Right renal cortex interstitium (tissue), 3 donors: Measurements from ENCODE around the gene OBI1. TPM values are rescaled to one million over a fixed set of nuclear protein-coding genes. Genes with fewer than 3 reads are reported as not detected.
"Not testable (repeated sequence)": the region's sequence is repeated elsewhere in the genome, so short reads cannot be mapped to it uniquely, and the experiment has no call there.

Experiments used
- DNase-seq, 3 donors: peaks; one replicate each; pipeline ENCODE4 v3.0.0-alpha.2; 2013; ENCODE audit warnings: low read depth in 3 of 3, low spot score in 2 of 3
- polyA plus RNA-seq, 3 donors: library from polyadenylated mRNA; unstranded; fragments of 120-200 nt; gene quantifications; one replicate each; pipeline ENCODE4 v1.2.1, GENCODE V29; 2013; ENCODE audit not compliant: insufficient read length in 3 of 3

OBI1 gene
- polyA plus RNA-seq, 3 donors: 24.9 to 27.2 (median 27.1) TPM

GRCh38 chr13:78650717-78651083 lies 8.3 kb downstream of the OBI1 start:
- DNase-seq: no peak

- DNase-seq: no peak
Observed at GRCh38 chr13:78649997-78650716, 8.8 kb downstream of the OBI1 start.

- not testable (repeated sequence) for DNase-seq
Observed at GRCh38 chr13:78647109-78647678, 11.8 kb downstream of the OBI1 start.

- DNase-seq: no peak
Observed at GRCh38 chr13:78638216-78638615, 20.7 kb downstream of the OBI1 start.

- no peak for DNase-seq
Observed at GRCh38 chr13:78636495-78636894, 22.5 kb downstream of the OBI1 start.

- no peak for DNase-seq
Observed at GRCh38 chr13:78632996-78633395, 26.0 kb downstream of the OBI1 start.

DNA sequence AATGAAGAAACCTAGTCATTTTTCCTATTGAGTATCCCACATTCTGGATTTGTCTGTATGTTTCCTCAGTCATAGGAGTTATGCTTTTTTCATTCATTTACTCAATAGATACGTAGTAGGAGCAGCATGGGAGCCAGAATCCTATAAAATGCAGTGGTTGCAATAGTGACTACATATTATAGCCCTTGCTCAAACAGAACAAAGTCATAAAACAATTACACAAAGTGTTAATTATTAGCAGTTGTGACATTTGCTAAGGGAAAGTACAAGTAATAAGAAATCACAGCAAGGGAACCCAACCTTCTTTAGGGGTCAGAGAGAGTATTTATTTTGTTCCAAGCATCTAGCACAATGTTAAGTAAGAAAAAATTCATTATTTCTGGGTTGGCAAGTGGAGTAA lies 27.9 kb downstream of the OBI1 start:
- DNase-seq: no peak

DNA sequence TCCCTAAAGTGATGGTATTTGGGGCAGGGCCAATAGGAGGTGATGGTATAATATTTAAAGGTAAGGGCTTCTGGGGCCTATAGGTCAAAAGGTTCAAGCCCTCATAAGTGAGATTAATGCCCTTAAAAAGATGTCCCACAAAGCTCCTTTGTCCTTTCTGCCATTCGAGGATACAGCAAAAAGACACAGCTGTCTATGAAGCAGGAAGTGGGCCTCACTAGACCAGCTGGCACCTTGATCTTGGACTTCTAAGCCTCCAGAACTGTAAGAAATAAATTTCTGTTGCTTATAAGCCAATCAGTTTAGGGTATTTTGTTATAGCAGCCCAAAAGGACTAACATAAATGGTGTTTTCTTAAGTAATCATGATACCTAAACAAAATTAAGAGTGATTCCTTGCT lies 28.4 kb downstream of the OBI1 start:
- no peak for DNase-seq

DNA sequence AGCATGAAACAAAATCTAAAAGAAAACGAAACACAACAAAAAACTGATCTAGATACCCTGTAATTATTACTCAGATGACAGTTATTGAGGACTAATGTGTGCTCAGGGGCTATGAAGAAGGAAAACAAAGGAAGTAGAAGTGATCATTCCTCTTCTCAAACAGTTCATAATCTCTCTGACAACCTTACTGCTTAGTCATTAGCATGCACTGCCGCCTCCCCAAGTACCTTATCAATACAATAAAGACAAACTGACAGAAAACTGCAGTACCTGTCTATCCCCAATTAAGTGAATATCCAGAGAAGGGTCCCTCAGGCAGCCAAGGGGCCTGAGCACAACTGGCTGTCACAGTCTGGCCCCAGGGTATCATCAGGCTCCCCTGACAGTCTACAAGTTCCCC lies 33.6 kb downstream of the OBI1 start:
- DNase-seq: no peak

- no peak for DNase-seq
Observed at GRCh38 chr13:78623132-78623531, 35.8 kb downstream of the OBI1 start.

GRCh38 chr13:78620936-78621470 lies 38.0 kb downstream of the OBI1 start:
- no peak for DNase-seq

- DNase-seq: no peak
Observed at GRCh38 chr13:78618411-78618810, 40.5 kb downstream of the OBI1 start.

GRCh38 chr13:78611040-78611439 lies 47.9 kb downstream of the OBI1 start:
- no peak for DNase-seq

- DNase-seq: no peak
Observed at GRCh38 chr13:78610381-78610883, 48.5 kb downstream of the OBI1 start.

DNA sequence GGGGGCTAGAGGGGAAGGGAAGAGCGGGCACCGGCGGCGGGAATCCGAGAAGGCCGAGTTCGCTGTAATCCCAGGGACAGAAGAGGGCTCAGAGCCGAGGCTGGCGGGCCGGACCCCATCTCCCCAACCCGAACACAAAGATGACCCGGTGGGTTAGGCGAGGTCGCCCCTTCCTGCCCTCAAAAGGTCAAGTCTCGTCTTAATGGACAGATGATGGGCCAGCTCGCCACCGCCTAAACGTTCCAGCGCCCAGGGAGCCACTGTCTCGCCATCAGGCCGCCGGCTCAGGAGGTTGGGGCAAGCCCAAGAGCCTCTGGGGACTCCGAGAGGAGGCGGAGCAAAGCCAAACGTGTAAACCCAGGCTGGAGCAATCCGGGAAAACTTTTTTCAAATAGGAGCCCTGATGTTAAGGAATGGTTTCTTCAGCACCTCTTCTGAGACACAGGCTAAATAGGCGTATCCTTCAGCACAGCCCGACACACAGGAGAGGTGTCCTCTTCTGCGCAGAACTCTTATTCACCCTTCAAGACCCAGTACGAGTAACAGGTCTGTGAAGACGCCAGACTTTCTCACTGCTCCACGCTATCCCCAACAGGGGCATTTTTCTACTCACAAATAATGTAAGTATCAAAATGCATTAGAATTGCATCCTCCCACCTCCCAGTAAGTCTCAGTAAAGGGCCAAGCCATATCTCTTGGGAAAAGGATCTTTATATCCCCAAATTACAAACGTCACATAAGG lies 49.3 kb downstream of the OBI1 start:
- DNase-seq: no peak

DNA sequence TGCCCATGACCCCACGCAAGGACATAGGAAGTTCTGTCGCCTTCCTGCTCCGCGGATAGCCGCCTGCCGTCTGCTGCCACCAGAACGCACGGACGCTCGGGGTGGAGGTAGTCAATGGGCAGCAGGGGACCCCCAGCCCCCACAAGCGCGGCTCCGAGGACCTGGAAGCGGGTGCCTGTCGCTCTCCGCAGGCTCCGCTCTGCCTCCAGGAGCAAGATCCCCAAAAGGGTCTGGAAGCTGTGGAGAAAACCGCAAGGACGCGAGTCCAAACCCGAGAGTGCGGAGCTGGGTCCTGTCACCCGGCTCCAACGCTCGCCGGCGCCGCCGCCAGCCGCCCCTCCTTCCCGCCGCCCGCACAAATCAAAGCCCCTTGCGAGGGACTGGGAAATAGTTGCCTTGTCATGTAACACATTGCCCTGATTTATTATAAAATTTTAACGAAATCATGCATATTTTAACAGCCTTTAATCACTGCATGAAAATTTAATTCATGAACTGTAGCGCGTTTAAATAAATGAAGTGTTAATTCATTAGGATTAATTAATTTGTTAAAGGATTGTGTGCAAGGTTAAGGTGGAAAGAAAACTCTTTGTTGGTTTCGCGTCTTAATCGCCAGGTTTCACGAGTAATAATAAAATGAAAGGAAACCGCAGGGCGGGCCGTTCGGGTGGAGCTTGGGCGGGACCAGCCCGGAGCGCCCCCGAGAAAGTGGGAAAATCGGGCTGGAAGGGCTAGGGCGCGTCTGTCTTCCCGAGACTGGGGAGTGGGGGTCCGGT lies 50.1 kb downstream of the OBI1 start:
- no peak for DNase-seq

GRCh38 chr13:78608252-78608687 lies 50.7 kb downstream of the OBI1 start:
- DNase-seq: no peak

DNA sequence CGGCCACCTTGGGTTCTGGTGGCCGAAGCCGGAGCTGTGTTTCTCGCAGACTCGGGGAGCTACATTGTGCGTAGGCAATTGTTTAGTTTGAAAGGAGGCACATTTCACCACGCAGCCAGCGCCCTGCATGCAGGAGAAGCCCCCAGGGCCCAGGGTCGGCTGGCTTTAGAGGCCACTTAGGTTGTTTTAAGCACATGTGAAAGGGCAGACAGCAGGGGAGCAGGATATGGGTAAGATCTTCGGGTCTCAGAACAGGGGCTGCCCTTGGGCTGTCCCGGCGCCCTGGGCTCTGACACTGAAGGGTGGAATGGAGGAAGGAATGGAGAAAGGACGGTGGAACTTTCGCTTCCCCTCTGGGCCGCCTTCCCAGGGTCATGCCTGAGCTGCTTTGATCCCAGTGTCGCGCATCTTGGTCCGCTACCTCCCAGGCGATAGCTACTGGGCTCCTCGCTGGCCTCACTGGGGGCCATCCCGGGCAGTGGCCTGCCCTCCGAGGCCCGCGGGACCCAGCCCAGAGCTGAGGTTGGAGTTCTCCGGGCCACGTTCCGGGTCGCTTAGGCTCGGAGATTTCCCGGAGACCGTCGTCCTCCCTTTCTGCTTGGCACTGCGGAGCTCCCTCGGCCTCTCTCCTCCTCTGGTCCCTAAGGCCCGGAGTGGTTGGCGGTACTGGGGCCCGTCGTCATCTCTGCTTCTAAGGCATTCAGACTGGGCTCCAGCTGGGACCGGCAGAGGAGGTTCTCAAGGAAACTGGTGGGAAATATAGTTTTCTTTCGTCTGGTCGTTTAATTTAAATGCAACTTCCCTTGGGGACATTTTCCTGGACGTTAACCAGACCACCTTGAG lies 51.3 kb downstream of the OBI1 start:
- no peak for DNase-seq

DNA sequence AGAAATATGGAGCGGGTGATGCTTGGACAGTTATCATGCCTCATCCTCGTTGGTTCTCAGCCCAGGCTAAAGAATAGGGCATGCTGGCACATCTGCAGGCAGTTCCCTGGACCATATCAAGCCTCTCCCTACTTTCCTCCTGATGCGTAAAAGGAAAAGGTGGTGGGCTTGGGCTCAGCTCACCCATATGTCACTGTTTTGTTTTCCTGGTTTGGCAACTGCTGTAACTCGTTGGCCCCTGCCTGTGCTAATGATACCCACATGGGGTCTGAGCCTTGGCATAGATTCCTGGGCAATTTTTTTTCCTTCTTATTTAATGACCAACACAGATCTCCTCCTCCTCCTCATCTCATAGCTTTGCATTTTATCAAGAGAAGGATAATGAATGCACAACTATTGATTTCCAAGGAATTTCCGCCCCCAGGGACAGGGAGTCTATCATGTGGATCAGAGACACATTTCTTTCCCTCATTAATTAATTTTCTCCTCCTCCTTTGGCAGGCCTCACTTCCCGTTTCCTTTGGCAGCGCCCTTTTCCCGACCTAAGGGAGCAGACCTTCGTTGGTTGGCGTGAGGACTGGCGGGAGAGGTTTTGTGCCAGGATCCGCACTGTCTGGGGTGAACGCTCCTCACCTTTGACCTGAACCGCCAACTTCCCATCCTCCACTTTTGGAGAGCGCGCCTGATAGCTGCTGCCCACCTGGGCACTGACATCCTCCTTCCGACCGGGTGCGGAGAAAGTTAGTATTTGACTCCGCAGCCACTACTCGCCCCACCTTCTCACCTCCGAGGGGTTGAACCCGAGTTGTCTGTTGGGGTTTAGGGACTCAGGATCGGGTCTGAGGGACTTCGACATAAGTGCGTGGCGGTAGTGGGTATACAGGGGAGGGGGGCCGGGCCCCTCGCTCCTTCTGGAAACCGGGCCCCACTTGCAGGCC lies 52.2 kb downstream of the OBI1 start:
- no peak for DNase-seq
